Peyer's patch (tissue), 4 donors: ENCODE data around the gene ITGB4. TPM values are rescaled to one million over a fixed set of nuclear protein-coding genes. Genes with fewer than 3 reads are reported as not detected.

ENCODE experiments used
- DNase-seq, 3 donors: peaks; one replicate each; pipeline ENCODE4 v3.0.0-alpha.2; 2017 to 2019
- H3K27ac ChIP-seq, 4 donors: fragments of 200-600 bp; sonication (generic); one replicate each; pipeline ENCODE4 v1.5.1; 2016 to 2019
- H3K27me3 ChIP-seq, 2 donors: fragments of 200-600 bp; sonication (generic); one replicate each; pipeline ENCODE4 v1.5.1; 2019
- H3K36me3 ChIP-seq, 3 donors: fragments of 200-600 bp; sonication (generic); one replicate each; pipeline ENCODE4 v1.5.1; 2016 to 2019
- H3K4me1 ChIP-seq, 4 donors: fragments of 200-600 bp; sonication (generic); one replicate each; pipeline ENCODE4 v1.5.1; 2016 to 2019
- H3K4me3 ChIP-seq, 4 donors: fragments of 200-600 bp; sonication (generic); 1 replicate in 3 of 4; 2 replicates in 1 of 4; pipeline ENCODE4 v1.5.1; 2016 to 2019; ENCODE audit warnings: mild to moderate bottlenecking in 1 of 4
- H3K9me3 ChIP-seq, 4 donors: fragments of 200-600 bp; sonication (generic); one replicate each; pipeline ENCODE4 v1.5.1; 2016 to 2019; ENCODE audit warnings: mild to moderate bottlenecking in 1 of 4
- CTCF ChIP-seq, 6 experiments: fragments of 450-650 bp in 4 of 6; fragments of 200-600 bp in 2 of 6; sonication (generic) in 1 of 6; IDR thresholded peaks; one replicate each; pipeline ENCODE4 v1.5.1; 2017 to 2019; ENCODE audit warnings: antibody characterized with exemption in 6 of 6, mild to moderate bottlenecking in 3 of 6, moderate library complexity in 1 of 6
- POLR2A ChIP-seq, 2 donors: fragments of 450-650 bp; IDR thresholded peaks; one replicate each; pipeline ENCODE4 v1.5.1; 2017; ENCODE audit warnings: antibody characterized with exemption in 2 of 2, mild to moderate bottlenecking in 2 of 2, moderate library complexity in 2 of 2
- total RNA-seq, 4 donors: library from RNA; depleted of rRNA; stranded (reverse); fragments of >200 nt; gene quantifications; one replicate each; pipeline ENCODE4 v1.1.0, GENCODE V29; 2016

ITGB4 gene
- total RNA-seq, 4 donors from 2014 or later, result 80.0 to 368 (median 219) TPM

DNA sequence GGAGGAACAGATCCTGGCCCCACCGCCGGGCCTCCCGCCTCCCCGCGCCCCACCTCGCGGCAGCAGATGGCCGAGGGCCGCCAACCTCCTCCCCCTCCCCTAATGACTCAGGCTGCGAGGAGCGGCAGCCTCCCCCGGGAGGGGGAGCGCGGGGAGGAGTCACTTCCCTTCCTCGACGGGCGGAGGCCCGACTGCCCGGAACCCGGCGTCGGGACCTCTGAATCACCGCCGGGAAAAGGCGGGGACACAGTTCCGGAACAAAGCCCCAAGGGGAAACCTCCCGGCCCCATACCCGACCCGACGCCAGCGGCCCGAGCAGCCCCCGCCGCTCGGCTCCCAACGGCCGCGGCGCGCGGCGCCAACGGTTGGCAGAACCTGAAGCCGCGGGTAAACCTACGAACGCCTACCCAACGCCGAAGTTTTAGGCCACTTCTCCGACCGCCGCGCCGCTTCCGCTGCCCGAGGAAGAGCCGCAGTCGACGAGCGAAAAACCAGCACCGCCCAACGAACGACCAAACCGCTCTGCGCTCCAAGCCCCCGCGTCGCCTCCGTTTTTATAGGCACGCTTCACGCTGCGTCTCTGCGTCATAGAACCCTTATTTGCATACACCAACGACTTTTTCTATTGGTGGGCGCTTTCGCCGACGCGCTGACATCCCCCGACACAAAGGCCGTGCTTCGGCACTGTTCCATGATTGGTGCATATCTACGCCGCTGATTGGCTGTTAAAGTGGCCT lies 58.2 kb downstream of the ITGB4 start:
- TF ChIP-seq CTCF (IDR thresholded peaks at IDR 0.05), result peak in 1 of 6 experiments; percentile 8
- TF ChIP-seq POLR2A (IDR thresholded peaks at IDR 0.05), result peak; percentile 100
- peak; percentile 93 to 98 (median 95) for DNase-seq
- Histone ChIP-seq H3K9me3 (no peaks in the 10 kb centered on the region), H3K4me3 (peak overlapping the region; percentile 78 to 95 (median 88)), H3K27ac (peak overlapping the region; percentile 97 to 100 (median 100)), H3K36me3 (peaks cover 0 to 36% (median 0%) of the 10 kb centered on the region in 3 donors), H3K27me3 (no peaks in the 10 kb centered on the region), H3K4me1 (peaks cover 4 to 34% (median 16%) of the 10 kb centered on the region in 4 donors)

DNA sequence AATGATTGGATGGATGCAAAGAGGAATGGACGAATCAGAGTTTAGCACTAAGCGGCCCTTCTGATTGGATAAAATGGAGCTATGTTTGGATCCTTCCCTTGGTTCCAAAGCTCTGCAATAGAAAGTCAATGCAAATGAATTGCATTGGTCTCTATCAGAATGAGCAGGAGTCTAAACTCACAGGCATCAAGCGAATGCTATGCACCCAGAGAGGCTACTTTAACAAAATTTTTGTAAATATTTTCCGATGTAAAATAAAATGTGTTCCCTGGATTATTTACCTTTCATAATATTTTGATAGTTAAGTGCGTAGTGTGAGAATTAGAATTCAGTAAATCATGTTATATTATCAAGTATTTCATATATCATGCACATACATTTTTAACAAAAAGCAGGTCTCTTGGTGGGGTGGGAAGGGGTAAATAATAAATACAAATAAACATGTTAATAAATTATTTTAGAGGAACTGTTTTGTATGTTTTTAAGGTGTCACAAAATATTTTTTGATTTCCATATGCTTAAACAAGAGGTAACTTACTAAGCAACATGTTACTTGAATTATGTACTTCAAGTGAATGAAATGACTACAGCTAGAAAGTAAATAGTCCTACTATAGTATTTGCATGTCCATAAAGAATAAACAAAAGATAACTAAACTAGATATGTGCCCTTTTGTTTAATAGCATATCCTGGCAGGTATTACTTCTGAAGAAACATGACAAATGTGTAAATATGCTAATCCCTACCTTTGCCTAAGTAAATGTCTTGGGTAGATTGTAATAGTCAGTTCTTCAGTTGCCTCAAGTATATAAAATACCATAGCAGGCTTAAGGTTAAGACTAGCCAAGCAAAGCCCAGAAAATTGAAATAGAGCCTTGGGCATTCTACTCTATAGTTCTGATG lies 59.0 kb downstream of the ITGB4 start:
- TF ChIP-seq CTCF (IDR thresholded peaks at IDR 0.05), result no peak
- no peak for TF ChIP-seq POLR2A (IDR thresholded peaks at IDR 0.05)
- H3K27ac ChIP-seq, result peak overlapping the region in 3 of 4 donors; percentile 12 to 100 (median 100)
- DNase-seq, result no peak
- H3K9me3 ChIP-seq, result no peaks in the 10 kb centered on the region
- H3K4me1 ChIP-seq, result peaks cover 4 to 35% (median 16%) of the 10 kb centered on the region in 4 donors
- no peak overlapping the region for H3K4me3 ChIP-seq
- peaks cover 0 to 32% (median 0%) of the 10 kb centered on the region in 3 donors for H3K36me3 ChIP-seq
- H3K27me3 ChIP-seq, result no peaks in the 10 kb centered on the region

GRCh38 chr17:75783069-75783783 lies 62.0 kb downstream of the ITGB4 start:
- Histone ChIP-seq H3K9me3 (no peaks in the 10 kb centered on the region), H3K27me3 (no peaks in the 10 kb centered on the region), H3K27ac (peak overlapping the region; percentile 99 to 100 (median 100)), H3K36me3 (peaks cover 0 to 9% (median 0%) of the 10 kb centered on the region in 3 donors), H3K4me1 (peaks cover 0 to 28% (median 13%) of the 10 kb centered on the region in 4 donors), H3K4me3 (no peak overlapping the region)
- peak in 1 of 3 donors; percentile 4 for DNase-seq
- TF ChIP-seq CTCF (IDR thresholded peaks at IDR 0.05) (peak; percentile 76 to 96 (median 80)), POLR2A (IDR thresholded peaks at IDR 0.05) (peak in 1 of 2 donors; percentile 17)

- TF ChIP-seq CTCF (IDR thresholded peaks at IDR 0.05) (peak in 1 of 6 experiments; percentile 7), POLR2A (IDR thresholded peaks at IDR 0.05) (no peak)
- H3K36me3 ChIP-seq, result peaks cover 0 to 2% (median 0%) of the 10 kb centered on the region in 3 donors
- peak overlapping the region; percentile 99 to 100 (median 100) for H3K27ac ChIP-seq
- peak in 2 of 3 donors; percentile 35 to 72 for DNase-seq
- H3K4me3 ChIP-seq, result peak overlapping the region; percentile 72 to 83 (median 76)
- no peaks in the 10 kb centered on the region for H3K27me3 ChIP-seq
- H3K9me3 ChIP-seq, result no peaks in the 10 kb centered on the region
- H3K4me1 ChIP-seq, result peaks cover 0 to 28% (median 13%) of the 10 kb centered on the region in 4 donors
These were observed 62.7 kb downstream of the ITGB4 start for GRCh38 chr17:75783803-75784472.
